PFSK-1 (cell line): ENCODE results near the gene BCL11A.

Source experiments
- FOXP2 ChIP-seq: optimal IDR thresholded peaks from 2 replicates; pipeline ENCODE3; 2011; ENCODE audit warnings: borderline replicate concordance, control low read depth, inconsistent platforms; ENCODE audit not compliant: insufficient read depth; ENCODE audit errors: extremely low read length, extremely low read depth
- POLR2AphosphoS5 ChIP-seq: IDR thresholded peaks from 2 replicates; pipeline ENCODE4 v1.6.1; 2012; ENCODE audit warnings: low read depth, mild to moderate bottlenecking, control low read depth, low read length, moderate library complexity
- SIN3A ChIP-seq: IDR thresholded peaks from 2 replicates; pipeline ENCODE4 v1.6.1; 2012; ENCODE audit warnings: mild to moderate bottlenecking, low read length, moderate library complexity, borderline replicate concordance; ENCODE audit not compliant: insufficient read depth
- TAF1 ChIP-seq: IDR thresholded peaks from 2 replicates; pipeline ENCODE4 v1.6.1; 2012; ENCODE audit warnings: low read length, control low read depth, borderline replicate concordance; ENCODE audit not compliant: insufficient read depth
- TF ChIP-seq, protein P1 (sequence below), 2 experiments: IDR thresholded peaks; 2 replicates each; pipeline versions ENCODE4 v1.6.1 to v1.8.0; 2011 to 2012; ENCODE audit warnings: low read depth in 2 of 2, low read length in 2 of 2, control low read depth in 1 of 2, inconsistent platforms in 1 of 2, mild to moderate bottlenecking in 1 of 2, moderate library complexity in 1 of 2; ENCODE audit not compliant: insufficient read depth in 1 of 2

BCL11A gene

GRCh38 chr2:60515721-60516226 is 37.7 kb downstream of the BCL11A start:
- TF ChIP-seq POLR2AphosphoS5 (no peak), FOXP2 (no peak), TAF1 (no peak), SIN3A (no peak)
- TF ChIP-seq, protein P1, sequence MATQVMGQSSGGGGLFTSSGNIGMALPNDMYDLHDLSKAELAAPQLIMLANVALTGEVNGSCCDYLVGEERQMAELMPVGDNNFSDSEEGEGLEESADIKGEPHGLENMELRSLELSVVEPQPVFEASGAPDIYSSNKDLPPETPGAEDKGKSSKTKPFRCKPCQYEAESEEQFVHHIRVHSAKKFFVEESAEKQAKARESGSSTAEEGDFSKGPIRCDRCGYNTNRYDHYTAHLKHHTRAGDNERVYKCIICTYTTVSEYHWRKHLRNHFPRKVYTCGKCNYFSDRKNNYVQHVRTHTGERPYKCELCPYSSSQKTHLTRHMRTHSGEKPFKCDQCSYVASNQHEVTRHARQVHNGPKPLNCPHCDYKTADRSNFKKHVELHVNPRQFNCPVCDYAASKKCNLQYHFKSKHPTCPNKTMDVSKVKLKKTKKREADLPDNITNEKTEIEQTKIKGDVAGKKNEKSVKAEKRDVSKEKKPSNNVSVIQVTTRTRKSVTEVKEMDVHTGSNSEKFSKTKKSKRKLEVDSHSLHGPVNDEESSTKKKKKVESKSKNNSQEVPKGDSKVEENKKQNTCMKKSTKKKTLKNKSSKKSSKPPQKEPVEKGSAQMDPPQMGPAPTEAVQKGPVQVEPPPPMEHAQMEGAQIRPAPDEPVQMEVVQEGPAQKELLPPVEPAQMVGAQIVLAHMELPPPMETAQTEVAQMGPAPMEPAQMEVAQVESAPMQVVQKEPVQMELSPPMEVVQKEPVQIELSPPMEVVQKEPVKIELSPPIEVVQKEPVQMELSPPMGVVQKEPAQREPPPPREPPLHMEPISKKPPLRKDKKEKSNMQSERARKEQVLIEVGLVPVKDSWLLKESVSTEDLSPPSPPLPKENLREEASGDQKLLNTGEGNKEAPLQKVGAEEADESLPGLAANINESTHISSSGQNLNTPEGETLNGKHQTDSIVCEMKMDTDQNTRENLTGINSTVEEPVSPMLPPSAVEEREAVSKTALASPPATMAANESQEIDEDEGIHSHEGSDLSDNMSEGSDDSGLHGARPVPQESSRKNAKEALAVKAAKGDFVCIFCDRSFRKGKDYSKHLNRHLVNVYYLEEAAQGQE (IDR thresholded peaks at IDR 0.05; ENCODE audit: insufficient read depth in 1 of 2, low read depth in 2 of 2, low read length in 2 of 2), result no peak

GRCh38 chr2:60513996-60514395 is 39.5 kb downstream of the BCL11A start:
- TF ChIP-seq, protein P1 (IDR thresholded peaks at IDR 0.05; ENCODE audit: insufficient read depth in 1 of 2, low read depth in 2 of 2, low read length in 2 of 2), result no peak
- TF ChIP-seq FOXP2 (no peak), POLR2AphosphoS5 (no peak), TAF1 (no peak), SIN3A (no peak)

GRCh38 chr2:60513191-60513590 is 40.3 kb downstream of the BCL11A start:
- TF ChIP-seq SIN3A, result no peak
- TF ChIP-seq, protein P1 (IDR thresholded peaks at IDR 0.05; ENCODE audit: insufficient read depth in 1 of 2, low read depth in 2 of 2, low read length in 2 of 2), result no peak
- TF ChIP-seq TAF1, result no peak

DNA sequence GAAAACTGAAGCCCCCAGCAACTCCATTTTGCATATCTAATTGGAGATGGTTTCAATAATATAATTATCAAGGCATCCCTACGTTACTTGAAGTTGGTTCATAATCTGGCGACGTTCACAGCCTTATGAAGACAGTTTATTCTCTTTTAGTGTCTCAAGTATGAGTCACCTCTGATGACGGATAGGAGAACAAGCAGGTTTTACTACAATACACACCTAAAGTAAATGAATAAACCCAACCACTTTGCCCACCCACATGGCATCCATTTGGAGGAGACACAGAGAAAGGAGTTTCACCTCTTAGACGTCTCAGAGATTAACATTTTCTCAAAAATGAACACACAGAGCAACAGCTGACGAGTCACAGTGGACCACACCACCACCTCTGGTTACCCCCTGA is 40.8 kb downstream of the BCL11A start:
- TF ChIP-seq, protein P1 (IDR thresholded peaks at IDR 0.05; ENCODE audit: insufficient read depth in 1 of 2, low read depth in 2 of 2, low read length in 2 of 2), result no peak
- TF ChIP-seq POLR2AphosphoS5 (no peak), FOXP2 (no peak), SIN3A (no peak), TAF1 (no peak)

GRCh38 chr2:60512062-60512622 is 41.3 kb downstream of the BCL11A start:
- TF ChIP-seq, protein P1 (IDR thresholded peaks at IDR 0.05; ENCODE audit: insufficient read depth in 1 of 2, low read depth in 2 of 2, low read length in 2 of 2), result no peak
- no peak for TF ChIP-seq FOXP2
- no peak for TF ChIP-seq SIN3A
- no peak for TF ChIP-seq TAF1
- no peak for TF ChIP-seq POLR2AphosphoS5
